ENCODE results near the gene SUN3. TPM values are rescaled to one million over a fixed set of nuclear protein-coding genes. Genes with fewer than 3 reads are reported as not detected.

The SUN3 gene
- total and polyA plus RNA-seq, 2 of the 8 experiments (the other 6 are each of a cell fraction or from before 2014, with no cell fraction given), result not detected

- TF ChIP-seq CHD7 (IDR thresholded peaks at IDR 0.05; ENCODE audit: insufficient replicate concordance, low read length), result no peak
- no peak for TF ChIP-seq POLR2AphosphoS5 (IDR thresholded peaks at IDR 0.05; ENCODE audit: low read depth, low read length)
- peak; percentile 13 for TF ChIP-seq CTBP2 (IDR thresholded peaks at IDR 0.05; ENCODE audit: borderline replicate concordance, insufficient read depth, insufficient read length, low read length)
These were observed 49.1 kb downstream of the SUN3 start (continued) for GRCh38 chr7:47979832-47980181.

Data from H1 (cell line).